ENCODE measurements around the gene KLHL36. TPM values are rescaled to one million over a fixed set of nuclear protein-coding genes. Genes with fewer than 3 reads are reported as not detected.

KLHL36 gene
- total RNA-seq, 1 experiment from 2014 or later = 56.1 TPM

GRCh38 chr16:84667600-84668309 is 19.4 kb downstream of the KLHL36 start:
- ChIA-PET CTCF (interaction anchor here (2.0 to 3.5 kb wide), 2 partner anchors 58 to 71 kb away, joined by 9 to 31 read pairs; no protein-coding TSS in a partner anchor), POLR2A (no interaction called here)
- Mint-ChIP-seq H3K4me1 (peaks cover 54% of the 10 kb centered on the region), H3K27me3 (ENCODE audit: low read depth) (no peaks in the 10 kb centered on the region), H3K4me3 (no peak overlapping the region; the same call in 1 of the 2 replicates), H3K9me3 (no peaks in the 10 kb centered on the region), H3K27ac (peak overlapping the region; percentile 54), H3K36me3 (peaks cover 9% of the 10 kb centered on the region)
- DNase-seq (ENCODE audit: low spot score) (no peak), ATAC-seq (peak; percentile 10; the same call in 1 of the 2 replicates)
- TF ChIP-seq JUN (CRISPR knock-in tag; IDR thresholded peaks at IDR 0.05) (no peak), GABPB1 (CRISPR knock-in tag; IDR thresholded peaks at IDR 0.05) (no peak), ATF1 (CRISPR knock-in tag; IDR thresholded peaks at IDR 0.05) (no peak), KAT7 (CRISPR knock-in tag; IDR thresholded peaks at IDR 0.05; ENCODE audit: borderline replicate concordance) (no peak)

GRCh38 chr16:84670063-84670462 is 21.8 kb downstream of the KLHL36 start:
- Mint-ChIP-seq H3K36me3 (0 out of 2 replicates have a peak, but pooled peaks cover under 1% of the 10 kb centered on the region), H3K27ac (no peak overlapping the region; the same call in 1 of the 2 replicates), H3K27me3 (ENCODE audit: low read depth) (no peaks in the 10 kb centered on the region), H3K9me3 (no peaks in the 10 kb centered on the region), H3K4me1 (peaks cover 43% of the 10 kb centered on the region), H3K4me3 (no peak overlapping the region)
- ChIA-PET CTCF (interaction anchor here (0.7 to 3.5 kb wide), 3 partner anchors 43 to 56 kb away, joined by 3 to 31 read pairs (median 4); no protein-coding TSS in a partner anchor), POLR2A (no interaction called here)
- ATAC-seq = no peak
- TF ChIP-seq RORB (CRISPR knock-in tag; IDR thresholded peaks at IDR 0.05) = no peak
- no peak for DNase-seq (ENCODE audit: low spot score)

GRCh38 chr16:84672276-84673202 is 24.2 kb downstream of the KLHL36 start:
- H3K27me3 Mint-ChIP-seq (ENCODE audit: low read depth) = no peaks in the 10 kb centered on the region
- POLR2A ChIA-PET = interaction anchor here (0.8 to 1.5 kb wide), 2 partner anchors 28 to 66 kb away, joined by 4 to 5 read pairs; no protein-coding TSS in a partner anchor
- H3K4me1 Mint-ChIP-seq = peaks cover 35% of the 10 kb centered on the region
- TF ChIP-seq CTCF (IDR thresholded peaks at IDR 0.05) (peak; percentile 91), ZNF416 (CRISPR knock-in tag; IDR thresholded peaks at IDR 0.05) (no peak)
- no peaks in the 10 kb centered on the region for H3K36me3 Mint-ChIP-seq
- peak; percentile 84 for ATAC-seq
- H3K4me3 Mint-ChIP-seq = no peak overlapping the region
- peak; percentile 92 for DNase-seq (ENCODE audit: low spot score)
- CTCF ChIA-PET = interaction anchor here (0.6 to 3.9 kb wide), 47 partner anchors 8 to 486 kb away, joined by 3 to 61 read pairs (median 6); partner anchors contain the start of genes CRISPLD2, KLHL36 and TAF1C
- H3K9me3 Mint-ChIP-seq = no peaks in the 10 kb centered on the region
- peak overlapping the region; percentile 63 for H3K27ac Mint-ChIP-seq

- H3K36me3 Mint-ChIP-seq = no peaks in the 10 kb centered on the region
- CTCF ChIA-PET = interaction anchor here (0.6 to 3.9 kb wide), 20 partner anchors 9 to 321 kb away, joined by 3 to 61 read pairs (median 10); partner anchors contain the start of gene KLHL36
- H3K9me3 Mint-ChIP-seq = no peaks in the 10 kb centered on the region
- H3K4me1 Mint-ChIP-seq = peaks cover 35% of the 10 kb centered on the region
- POLR2A ChIA-PET = interaction anchor here (0.8 to 1.5 kb wide), 2 partner anchors 27 to 65 kb away, joined by 4 to 5 read pairs; no protein-coding TSS in a partner anchor
- TF ChIP-seq ATF1 (CRISPR knock-in tag; IDR thresholded peaks at IDR 0.05) = no peak
- TF ChIP-seq ZNF532 (CRISPR knock-in tag; IDR thresholded peaks at IDR 0.05; ENCODE audit: borderline replicate concordance) = no peak
- TF ChIP-seq ZNF232 (CRISPR knock-in tag; IDR thresholded peaks at IDR 0.05) = no peak
- TF ChIP-seq USF2 (CRISPR knock-in tag; IDR thresholded peaks at IDR 0.05) = no peak
- no peak for TF ChIP-seq NFE2L1 (CRISPR knock-in tag; IDR thresholded peaks at IDR 0.05)
- no peak overlapping the region for H3K4me3 Mint-ChIP-seq
- H3K27ac Mint-ChIP-seq = peak overlapping the region; percentile 63; the same call in 1 of the 2 replicates
- no peaks in the 10 kb centered on the region for H3K27me3 Mint-ChIP-seq (ENCODE audit: low read depth)
- no peak for ATAC-seq
- no peak for DNase-seq (ENCODE audit: low spot score)
Measured at GRCh38 chr16:84673203-84673535, 24.9 kb downstream of the KLHL36 start.
